HG02885 (cell line): ENCODE measurements around the gene PTPN22.
"Not testable (repeated sequence)": the region's sequence is repeated elsewhere in the genome, so short reads cannot be mapped to it uniquely, and the experiment has no call there.

ENCODE experiments used
- ATAC-seq: cut with Tn5 transposase; IDR thresholded peaks from one replicate; pipeline ENCODE4 v1.9.1; 2021; ENCODE audit warnings: mild to moderate bottlenecking; ENCODE audit not compliant: unreplicated experiment, poor library complexity

The PTPN22 gene

DNA sequence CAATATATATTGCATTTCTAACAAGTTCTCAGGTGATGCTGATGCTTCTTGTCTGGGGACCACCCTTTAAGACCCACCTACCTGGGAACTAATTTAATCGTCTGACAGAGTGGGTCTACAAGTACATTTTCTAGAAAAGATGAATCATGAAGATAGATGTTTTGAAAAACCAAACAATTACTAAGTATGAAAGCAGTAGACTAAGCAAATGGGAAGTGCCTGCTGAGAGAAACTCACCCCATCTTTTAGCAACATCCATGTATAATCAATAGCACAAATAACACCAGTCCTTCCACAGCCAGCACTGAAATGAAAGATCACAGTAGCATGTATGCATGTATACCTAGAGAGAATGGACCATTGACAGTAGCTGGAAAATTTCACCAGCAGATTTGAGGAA lies 17.3 kb downstream of the PTPN22 start:
- no peak for ATAC-seq

GRCh38 chr1:113852694-113853093 lies 18.8 kb downstream of the PTPN22 start:
- not testable (repeated sequence) for ATAC-seq

DNA sequence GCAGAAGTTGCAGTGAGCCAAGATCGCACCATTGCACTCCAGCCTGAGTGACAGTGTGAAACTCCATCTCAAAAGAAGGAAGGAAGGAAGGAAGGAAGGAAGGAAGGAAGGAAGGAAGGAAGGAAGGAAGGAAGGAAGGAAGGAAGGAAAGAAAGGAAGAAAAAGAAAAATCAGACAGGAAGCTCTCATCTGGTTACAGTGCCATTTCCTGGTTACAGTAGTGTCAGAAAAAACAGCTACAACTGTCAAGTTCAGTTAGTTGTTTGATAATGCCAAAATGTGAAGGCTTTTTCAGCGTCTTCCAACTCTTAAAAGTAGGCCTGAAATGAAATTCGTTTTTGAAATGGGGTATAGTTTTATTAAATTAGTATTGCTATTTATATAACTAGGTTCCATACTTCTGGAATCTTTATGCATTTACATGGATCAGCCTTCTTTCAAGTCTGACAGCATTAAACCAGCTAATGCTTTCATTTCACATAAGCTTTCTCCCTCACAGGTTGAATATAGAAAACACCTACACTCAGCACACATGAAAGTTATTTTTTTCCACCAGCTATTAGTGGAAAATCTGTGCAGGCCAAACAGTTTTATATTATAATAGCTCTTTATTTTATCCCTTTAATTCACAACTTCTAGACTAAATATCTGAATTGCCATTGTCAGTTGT lies 21.2 kb downstream of the PTPN22 start:
- no peak for ATAC-seq

DNA sequence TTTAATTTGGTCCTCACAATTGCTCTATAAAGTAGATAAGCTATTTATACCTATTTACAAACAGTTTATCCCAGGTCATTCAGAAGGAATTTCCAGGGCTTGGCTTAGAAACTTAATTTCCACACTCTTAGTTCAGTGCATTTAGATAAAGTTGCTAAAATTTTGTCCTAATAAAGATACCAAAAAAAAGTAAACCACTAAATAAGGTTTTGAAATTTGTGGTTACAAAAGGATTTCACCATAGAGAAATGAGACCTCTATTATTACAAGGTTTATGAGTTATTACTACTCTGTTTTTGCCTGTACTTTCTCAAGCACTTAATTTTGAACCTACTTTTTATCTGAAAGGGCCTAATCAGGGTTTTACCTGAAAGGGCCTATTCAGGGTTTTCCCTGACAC lies 22.4 kb downstream of the PTPN22 start:
- ATAC-seq = no peak

GRCh38 chr1:113846391-113847035 lies 25.0 kb downstream of the PTPN22 start:
- no peak for ATAC-seq

- ATAC-seq = no peak
These were observed 35.0 kb downstream of the PTPN22 start for GRCh38 chr1:113836534-113836933.

DNA sequence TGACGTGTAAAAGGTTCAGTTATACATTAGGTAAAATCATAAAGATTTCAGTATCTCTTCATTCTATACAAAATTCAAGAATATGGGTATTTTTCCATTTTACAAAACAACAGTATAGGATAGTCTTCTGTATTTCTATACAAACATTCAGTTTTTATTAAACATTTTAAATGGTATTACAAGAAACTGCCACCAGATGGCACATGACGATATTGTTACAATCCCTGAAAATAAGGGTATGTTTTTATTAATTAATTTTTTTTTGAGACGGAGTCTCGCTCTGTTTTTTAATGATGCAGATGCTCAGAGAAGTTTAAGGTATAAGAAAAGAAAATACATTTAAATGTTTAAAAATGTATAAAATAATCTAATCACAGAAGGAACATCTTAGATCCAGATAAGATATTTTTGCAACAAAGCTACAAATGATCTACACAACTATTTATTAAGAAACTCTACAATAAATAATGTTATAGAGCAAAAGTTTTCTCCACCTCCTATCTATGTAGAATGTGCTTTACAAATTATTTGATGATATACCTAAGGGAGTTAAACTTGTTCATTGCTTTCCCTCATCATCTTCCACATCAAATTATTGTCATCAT lies 35.7 kb downstream of the PTPN22 start:
- no peak for ATAC-seq

DNA sequence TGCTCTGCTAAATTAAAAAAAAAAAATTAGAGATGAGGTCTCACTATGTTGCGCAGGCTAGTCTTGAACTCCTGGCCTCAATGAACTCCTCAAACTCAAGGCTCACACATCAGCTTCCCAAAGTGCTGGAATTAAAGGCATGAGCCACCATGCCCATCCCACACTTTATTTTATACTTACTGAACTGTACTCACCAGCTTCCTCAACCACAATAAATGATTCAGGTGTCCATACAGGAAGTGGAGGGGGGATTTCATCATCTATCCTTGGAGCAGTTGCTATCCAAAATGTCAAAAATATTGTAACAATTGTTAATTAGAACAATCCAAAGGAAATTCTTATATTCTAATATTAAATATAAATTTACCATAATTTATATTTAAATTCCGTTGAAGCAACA lies 36.8 kb downstream of the PTPN22 start:
- ATAC-seq = no peak

DNA sequence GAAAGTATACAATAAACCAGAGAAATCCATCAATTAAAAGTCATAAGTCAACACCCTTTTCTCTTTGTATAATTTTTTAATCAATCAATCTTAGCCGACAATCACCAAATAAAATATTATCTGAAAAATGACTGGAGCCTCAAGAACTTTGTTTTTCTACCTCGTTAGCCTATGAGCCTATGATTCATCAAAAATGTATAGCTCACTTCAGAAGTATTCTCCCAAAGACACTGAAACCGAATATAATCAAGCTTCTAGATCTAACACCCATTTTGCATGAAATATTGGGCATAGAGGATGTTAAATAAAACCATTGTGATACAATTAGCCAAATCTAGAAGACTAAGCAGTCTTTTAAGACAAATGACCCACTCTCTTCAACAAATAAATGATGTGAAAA lies 41.5 kb downstream of the PTPN22 start:
- no peak for ATAC-seq

- no peak for ATAC-seq
These were observed 49.6 kb downstream of the PTPN22 start for GRCh38 chr1:113821916-113822315.

DNA sequence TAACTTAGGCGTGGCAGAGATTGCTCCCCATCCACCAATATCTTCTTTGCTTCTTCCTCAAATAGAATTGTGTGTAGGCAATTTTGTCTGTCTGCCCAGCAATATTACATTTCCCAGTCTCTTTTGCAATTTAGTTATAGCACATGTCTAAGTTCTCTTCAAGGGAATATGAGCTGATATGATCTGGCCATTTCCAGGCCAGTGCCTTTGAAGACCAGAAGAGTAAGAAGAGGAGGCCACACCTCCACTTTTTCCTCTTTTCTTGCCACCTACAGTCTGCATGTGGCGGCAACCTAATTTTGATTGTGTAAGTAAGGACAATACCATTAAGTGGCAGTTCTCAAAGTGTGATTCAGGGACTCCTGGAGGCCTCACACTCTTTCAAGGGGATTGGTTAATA lies 52.9 kb downstream of the PTPN22 start:
- ATAC-seq = no peak

GRCh38 chr1:113813218-113813617 lies 58.3 kb downstream of the PTPN22 start:
- ATAC-seq = no peak

GRCh38 chr1:113812661-113813135 lies 58.8 kb downstream of the PTPN22 start:
- no peak for ATAC-seq

DNA sequence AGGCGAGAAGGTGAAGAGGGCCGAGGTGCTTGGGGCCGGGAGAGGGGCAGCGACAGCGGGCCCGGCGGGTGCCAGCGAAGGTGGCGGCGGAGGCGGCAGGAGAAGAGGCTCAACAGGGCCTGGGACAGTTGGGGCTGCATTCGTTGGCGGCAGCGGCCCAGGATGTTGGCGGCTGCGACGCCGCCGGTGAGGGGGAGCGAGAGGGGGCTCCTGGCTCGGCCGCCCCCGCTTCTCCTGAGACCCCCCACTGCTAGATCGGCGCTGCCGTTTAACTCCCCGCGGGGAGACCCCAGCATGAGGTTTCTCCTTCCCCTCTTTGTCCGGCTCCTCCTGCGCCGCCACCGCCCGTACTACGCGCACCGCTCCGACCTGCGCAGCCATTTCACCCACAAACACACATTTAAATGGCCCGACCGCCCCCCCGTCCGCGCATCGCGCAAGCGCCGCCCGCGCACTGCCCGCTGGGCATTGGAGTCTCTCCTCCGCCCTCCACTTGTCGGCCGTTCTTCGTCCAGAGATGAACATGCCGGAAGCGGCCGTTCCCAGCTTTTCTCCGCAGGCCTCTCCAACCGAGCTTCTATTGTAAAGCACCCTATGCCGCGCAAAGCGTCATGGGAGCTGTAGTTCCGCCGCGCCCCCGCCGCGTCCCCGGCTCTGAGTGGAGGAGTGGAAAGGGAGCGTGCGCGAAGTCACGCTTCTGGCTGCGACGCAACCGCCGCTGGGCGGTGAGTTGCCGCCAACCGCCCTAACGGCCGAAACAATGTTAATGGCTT lies 59.4 kb downstream of the PTPN22 start, which contains the start of gene RSBN1:
Gene RSBN1, minus strand, starts transcription at position 589 of the 773 bp plus-strand sequence. Its CDS starts 64 bp downstream, at position 525.
- ATAC-seq = peak; percentile 93

DNA sequence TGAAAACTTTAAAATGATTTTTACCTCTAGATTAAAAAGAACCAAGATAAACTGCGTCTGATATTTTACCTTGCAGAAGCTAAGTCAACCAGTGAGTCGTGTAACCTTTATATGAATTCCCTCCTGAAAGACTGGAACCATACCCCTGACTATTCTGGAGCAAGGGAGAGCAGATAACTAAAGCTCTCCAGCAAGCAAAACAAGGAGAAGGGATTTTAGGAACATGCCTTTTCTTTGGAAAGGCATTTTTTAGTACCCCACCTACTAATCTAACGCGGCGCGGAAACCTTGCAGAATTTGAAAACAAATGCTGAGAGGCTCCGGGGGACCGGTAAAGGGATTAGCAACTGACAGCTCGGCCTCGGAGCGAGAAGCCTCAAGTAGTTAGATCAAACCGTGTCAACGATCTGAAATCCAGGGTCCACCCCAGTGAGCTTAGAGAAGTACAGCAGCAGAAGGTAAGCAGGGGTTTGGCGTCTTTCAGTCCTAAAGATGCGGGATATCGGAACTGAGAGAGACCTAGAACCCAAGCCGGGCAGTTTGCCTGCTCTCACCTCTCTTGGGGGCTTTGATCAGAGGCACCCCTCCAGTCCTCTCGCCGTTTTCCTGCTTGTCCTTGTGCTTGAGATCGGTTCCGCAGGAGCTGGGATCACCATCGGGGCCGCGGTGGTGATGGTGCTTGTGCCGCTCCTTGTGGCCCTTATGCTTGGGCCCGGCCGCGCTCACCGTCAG lies 60.2 kb downstream of the PTPN22 start:
- no peak for ATAC-seq

DNA sequence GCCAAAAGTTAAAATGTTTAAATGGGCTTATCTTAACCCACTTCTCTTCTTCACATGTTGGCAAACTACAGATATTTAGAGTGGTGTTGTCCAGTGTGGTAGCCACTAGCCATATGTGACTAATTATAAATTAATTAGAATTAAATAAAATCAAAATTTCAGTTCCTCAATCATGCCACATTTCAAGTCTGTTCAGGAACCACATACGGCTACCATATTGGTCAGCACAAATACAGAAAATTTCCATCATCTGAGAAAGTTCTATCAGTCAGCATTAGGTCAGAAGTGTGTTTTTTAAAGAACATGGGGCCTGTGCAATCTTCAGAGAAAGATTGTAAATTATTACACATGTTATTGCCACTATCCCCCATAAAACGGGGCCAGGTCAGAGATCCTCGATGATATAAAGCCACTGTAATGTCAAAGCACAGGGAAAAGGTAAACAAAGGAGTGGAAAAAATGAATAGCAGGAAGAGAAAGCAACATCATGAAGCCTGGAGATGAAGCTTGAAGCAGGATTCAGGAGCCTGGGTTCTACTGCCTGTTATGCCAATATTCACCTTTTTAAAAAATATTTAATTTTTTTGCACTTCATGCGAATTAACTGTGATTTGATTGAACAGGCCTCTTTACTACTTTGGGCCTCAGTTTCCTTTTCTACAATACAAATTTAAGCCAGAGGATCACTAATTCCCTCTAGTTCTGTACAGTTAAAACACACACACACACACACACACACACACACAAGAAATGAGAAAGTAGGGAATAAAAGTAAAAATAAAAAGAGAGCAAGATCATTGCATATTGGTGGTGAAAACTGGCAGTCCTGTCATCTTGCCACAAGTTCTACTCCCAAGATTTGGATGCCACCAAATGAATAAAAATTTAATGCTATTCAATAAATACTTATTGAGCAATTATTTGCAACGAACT lies 61.6 kb downstream of the PTPN22 start:
- no peak for ATAC-seq

GRCh38 chr1:113808450-113809195 lies 62.9 kb downstream of the PTPN22 start:
- ATAC-seq = no peak

DNA sequence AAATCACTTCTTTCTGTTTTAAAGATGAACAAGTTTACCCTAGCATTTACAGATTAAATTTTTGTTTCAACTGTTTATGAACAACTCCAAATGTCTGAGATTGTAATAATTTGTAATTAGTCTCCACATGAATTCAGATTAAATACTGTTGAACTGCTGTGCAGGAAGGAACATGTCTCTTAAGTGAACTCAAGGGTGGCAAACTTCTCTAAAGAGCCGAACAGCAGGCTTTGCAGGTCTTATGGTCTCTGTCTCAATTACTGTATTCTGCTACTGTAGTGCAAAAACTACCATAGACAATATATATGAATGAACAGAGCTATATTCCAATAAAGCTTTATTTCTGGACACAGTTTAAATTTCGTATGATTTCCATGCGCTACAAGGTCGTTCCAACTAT lies 65.9 kb downstream of the PTPN22 start:
- no peak for ATAC-seq

GRCh38 chr1:113805256-113805531 lies 66.3 kb downstream of the PTPN22 start:
- ATAC-seq = no peak
